NCI-H2196 treated with DMSO at 0.1 percent for 48 hours (cell line): Measurements from ENCODE around the gene COLEC11.
"Not testable (repeated sequence)": the region's sequence is repeated elsewhere in the genome, so short reads cannot be mapped to it uniquely, and the experiment has no call there.

ENCODE experiments used
- DNase-seq: peaks from one replicate; lab custom pipeline; 2025; ENCODE audit not compliant: unreplicated experiment; lab: John Stamatoyannopoulos, UW

COLEC11 gene

GRCh38 chr2:3604991-3605961 is 10.4 kb downstream of the COLEC11 start:
- DNase-seq: peak; percentile 72

DNA sequence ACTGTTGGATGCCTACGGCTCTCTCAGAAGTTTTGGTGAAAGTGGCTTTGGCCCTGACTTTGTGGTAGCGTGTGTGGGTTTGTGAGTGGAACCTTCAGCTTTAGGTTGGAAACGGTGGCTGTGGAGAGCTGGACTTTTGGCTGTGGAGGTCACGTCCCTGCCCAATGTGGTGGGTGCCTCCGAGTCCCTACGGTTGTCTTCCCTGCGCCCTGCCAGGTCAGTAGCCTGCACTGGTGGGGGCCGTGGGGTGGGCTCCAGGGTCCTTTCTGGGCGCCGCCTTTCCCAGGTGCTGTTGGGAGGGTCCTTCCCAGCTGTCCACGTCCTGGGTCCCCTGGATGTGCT is 11.1 kb downstream of the COLEC11 start:
- no peak for DNase-seq

DNA sequence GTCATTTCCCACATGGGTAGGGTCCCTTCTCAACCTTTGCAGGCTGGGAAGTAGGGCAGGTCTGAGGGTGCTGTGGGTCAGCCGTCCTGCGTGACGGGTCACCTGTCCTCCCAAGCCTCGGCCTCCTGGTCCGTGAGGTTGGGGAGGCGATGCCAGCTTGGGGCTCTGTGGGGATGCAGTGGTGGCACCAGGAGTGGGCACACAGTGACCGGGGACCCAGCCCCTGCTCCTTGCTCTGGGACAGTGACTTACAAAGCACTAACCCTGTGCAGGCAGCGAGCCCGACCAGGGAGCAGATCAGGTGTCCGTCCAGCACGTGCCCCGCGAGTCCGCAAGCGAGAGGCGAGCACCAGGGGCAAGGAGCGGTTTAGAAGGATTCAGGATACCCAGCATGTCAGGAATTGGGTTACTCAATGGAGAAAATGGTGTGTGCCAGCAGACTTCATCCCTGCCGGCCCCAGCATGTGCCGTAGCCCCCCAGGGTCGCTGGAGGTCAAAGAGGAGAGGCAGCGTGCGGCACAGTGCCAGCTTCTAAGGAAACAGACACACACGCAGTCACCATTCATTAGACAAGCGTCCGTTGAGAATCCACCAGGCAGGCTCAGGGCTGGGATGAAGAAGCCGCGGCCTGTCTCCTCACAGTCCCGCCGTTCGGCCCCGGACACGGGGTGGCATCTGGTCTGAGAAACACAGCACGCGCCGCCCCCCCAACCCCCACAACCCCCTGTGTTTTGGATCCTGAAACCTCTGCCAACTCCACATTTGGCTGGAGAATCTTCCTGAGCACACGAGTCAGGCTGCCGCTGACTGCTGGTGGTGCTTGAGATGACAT is 11.7 kb downstream of the COLEC11 start:
- no peak for DNase-seq

DNA sequence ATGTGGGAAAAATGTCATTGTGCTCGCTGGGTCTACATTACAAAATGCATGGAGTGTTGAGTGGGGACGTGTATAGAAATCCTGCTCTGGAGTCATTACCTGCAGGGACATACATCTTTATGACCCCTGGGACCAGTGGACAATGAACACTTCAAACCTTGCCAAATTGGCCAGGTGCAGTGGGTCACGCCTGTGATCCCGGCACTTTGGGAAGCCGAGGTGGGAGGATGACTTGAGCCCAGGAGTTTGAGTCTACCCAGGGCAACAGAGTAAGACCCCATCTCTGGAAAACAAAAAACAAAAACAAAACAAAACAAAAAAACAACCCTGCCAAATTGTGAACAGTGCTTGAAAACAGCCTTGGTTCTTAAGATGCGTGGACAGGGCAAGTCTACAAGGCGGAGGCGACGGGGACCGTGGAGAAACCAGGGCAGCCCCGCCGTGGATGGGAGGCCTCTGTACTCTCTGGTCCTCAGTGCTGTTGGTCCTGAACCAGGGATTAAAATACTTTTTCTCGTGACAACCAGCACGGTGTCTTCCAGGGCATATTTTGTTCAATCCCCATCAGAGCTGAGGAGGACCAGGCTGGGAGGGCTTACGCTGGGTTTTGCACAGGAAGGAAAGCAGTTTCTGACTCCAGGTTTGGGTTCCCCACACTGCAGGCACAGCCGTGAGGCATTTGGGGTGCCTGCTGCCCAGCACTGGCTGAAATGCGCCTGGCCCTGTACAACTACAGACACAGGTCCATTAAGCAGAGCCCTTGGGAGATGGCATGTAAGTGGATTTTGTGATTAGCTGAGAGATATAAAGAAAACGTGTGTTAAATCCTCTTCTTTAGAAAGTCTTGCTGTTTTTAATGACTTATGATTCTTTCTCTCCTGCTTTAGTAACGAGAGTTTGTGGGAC is 13.7 kb downstream of the COLEC11 start:
- no peak for DNase-seq

DNA sequence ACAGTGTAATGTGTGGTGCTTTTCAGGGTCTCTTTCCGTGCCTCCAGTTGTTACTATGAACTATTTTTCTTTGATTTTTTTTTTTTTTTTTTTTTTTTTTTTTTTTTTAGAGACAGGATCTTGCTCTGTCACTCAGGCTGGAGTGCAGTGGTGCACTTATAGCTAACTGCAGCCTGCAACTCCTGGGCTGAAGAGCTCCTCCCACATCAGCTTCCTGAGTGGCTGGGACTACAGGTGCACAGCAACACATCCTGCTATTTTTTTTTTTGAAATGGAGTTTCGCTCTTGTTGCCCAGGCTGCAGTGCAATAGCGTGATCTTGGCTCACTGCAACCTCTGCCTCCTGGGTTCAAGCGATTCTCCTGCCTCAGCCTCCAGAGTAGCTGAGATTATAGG is 14.4 kb downstream of the COLEC11 start:
- DNase-seq: peak; percentile 18

- no peak for DNase-seq
Measured at GRCh38 chr2:3610415-3610814, 15.5 kb downstream of the COLEC11 start.

DNA sequence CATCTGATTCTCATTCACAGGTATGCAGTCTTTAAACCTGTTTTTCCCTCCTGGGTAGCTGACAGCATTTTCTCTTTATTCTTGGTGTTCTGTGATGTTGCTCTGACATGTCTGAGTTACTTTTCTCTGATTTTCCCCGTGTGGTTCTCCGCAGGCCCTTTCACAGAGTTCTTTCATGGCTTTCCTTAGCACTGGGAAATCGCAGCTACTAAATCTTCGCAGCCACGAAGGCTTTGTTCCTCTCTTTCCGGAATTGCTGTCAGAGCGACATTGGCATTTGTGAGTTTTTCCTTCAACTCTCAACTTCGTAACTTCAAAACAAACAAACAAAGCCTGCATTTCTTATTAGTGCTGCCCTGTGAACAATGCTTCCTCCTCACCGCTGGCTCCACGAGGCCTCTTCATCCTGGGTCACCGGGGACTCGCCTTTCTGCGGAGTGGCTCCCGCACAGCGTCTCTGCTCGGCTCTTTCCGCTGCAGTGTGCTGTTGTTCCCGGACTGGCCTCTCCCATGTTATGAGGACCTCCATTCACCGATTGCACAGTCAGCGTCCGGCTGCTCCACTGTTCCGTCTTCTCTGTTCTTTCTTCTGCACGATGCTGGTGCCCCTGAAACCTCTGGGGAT is 16.1 kb downstream of the COLEC11 start:
- no peak for DNase-seq

GRCh38 chr2:3611589-3611988 is 16.7 kb downstream of the COLEC11 start:
- DNase-seq: no peak

DNA sequence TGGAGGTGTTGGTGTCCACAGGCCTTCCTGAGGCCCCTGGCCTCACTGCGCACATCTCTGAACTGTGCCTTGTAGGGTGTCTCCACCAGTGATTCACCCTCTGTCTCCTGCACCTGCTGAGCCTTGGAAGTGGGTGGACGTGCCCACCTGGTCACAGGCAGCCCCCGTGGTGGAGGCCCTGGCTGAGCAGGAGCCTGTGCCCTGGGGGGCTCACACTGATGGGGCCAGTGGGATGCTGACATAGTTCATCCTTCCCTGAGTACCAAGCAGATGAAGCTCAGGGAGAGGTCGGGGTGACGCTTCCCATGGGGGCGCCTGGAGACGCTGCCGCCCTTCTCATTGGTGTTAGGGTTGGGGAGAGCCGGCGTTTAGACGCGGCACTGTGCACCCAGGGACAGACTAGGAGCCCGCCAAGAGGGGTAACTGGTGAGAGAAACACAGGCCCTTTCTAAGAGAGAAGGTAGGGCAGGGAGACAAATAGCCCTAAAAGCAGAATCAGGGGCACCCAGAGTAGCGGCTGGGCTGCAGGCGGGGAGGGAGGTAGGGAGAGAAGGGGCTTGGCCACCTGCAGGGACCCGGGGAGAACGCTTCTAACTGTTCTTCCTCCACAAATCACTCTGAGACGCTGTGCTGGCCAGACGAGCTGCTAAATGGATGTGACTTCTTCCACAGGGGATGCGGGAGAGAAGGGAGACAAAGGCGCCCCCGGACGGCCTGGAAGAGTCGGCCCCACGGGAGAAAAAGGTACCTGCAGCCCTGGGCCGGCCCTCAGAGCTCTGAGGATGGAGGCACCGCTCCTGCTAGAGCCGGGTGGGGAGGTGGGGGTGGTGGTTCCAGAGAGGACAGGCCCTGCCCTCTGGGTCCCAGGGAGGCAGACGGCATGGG is 18.0 kb downstream of the COLEC11 start:
- DNase-seq: no peak

- no peak for DNase-seq
Measured at GRCh38 chr2:3613524-3613905, 18.6 kb downstream of the COLEC11 start.

- not testable (repeated sequence) for DNase-seq
Measured at GRCh38 chr2:3614743-3615142, 19.8 kb downstream of the COLEC11 start.

DNA sequence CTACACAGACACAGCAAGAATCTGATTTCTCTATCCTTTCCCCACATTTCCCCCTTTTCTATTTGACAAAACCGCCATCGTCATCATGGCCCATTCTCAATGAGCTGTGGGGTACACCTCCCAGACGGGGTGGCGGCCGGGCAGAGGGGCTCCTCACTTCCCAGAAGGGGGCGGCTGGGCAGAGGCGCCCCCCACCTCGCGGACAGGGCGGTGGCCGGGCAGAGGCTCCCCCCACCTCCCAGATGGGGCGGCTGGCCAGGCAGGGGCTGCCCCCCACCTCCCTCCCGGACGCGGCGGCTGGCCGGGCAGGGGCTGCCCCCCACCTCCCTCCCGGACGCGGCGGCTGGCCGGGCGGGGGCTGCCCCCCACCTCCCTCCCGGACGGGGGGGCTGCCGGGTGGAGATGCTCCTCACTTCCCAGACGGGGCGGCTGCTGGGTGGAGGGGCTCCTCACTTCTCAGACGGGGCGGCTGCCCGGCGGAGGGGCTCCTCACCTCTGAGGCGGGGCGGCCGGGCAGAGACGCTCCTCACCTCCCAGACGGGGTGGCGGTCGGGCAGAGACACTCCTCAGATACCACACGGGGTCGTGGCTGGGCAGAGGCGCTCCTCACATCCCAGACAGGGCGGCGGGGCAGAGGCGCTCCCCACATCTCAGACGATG is 20.8 kb downstream of the COLEC11 start:
- DNase-seq: not testable (repeated sequence)

DNA sequence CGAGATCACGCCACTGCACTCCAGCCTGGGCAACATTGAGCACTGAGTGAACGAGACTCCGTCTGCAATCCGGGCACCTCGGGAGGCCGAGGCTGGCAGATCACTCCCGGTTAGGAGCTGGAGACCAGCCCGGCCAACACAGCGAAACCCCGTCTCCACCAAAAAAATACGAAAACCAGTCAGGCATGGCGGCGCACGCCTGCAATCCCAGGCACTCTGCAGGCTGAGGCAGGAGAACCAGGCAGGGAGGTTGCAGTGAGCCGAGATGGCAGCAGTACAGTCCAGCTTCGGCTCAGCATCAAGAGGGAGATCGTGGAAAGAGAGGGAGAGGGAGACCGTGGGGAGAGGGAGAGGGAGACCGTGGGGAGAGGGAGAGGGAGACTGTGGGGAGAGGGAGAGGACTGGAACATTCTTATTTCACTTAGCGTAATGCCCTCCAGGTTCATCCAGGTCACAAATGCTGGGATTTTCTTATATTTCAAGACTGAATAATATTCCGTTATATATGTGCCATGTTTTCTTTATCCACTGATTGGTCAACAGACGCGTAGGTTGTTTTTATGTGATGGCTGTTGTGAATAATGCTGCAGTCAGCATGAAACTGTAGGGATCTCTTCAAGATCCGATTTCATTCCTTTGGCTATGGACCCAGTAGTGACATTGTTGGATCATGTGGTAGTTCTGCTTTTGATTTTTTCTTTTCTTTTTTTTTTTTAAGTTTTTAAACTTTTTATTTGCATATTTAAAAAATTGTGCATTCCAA is 21.7 kb downstream of the COLEC11 start:
- not testable (repeated sequence) for DNase-seq

DNA sequence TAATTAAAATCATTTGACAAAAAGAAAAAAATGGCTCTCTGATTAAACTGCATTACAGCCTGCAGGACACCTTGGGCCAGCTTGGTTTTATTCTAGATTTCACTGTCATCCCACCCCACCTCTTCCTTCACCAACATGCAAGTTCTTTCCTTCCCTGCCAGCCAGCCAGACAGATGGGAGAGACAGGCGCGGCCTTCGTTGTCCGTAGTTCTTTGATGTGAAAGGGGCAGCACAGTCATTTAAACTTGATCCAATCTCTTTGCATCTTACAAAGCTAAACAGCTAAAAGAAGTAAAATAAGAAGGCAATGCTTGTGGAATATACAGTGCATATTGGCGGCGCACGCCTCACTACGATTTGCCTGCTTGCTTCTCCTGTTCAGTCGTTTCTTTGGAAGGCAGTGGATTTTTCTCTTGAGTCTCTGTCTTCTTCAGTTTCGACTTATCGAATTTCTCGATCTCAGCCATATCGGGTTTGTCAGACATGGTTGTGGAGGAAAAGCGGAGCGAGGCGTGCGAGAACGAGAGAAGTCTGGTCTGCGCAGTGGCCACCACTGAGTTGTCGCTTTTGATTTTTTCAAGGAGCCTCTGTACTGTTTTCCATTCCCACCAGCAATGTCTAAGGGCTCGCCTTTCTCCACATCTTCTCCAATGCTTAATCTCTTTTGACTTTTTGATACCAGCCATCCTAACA is 22.4 kb downstream of the COLEC11 start:
- no peak for DNase-seq

- no peak for DNase-seq
Measured at GRCh38 chr2:3618367-3618766, 23.5 kb downstream of the COLEC11 start.

- no peak for DNase-seq
Measured at GRCh38 chr2:3619033-3619432, 24.1 kb downstream of the COLEC11 start.

- not testable (repeated sequence) for DNase-seq
Measured at GRCh38 chr2:3619661-3620060, 24.7 kb downstream of the COLEC11 start.

- no peak for DNase-seq
Measured at GRCh38 chr2:3620834-3621233, 25.9 kb downstream of the COLEC11 start.
